Loucy (cell line): ENCODE measurements around the gene CXXC4.

Source experiments
- H2AFZ ChIP-seq: fragments of 200-600 bp; sonication (generic); 2 replicates; pipeline ENCODE4 v1.6.0; 2016; ENCODE audit warnings: antibody characterized with exemption, mild to moderate bottlenecking, low read length, moderate library complexity
- H3F3A ChIP-seq: fragments of 200-600 bp; 2 replicates; pipeline ENCODE4 v1.6.0; 2016; ENCODE audit warnings: antibody characterized with exemption, low read depth, mild to moderate bottlenecking
- H3K27me3 ChIP-seq: fragments of 200-600 bp; sonication (generic); 2 replicates; pipeline ENCODE4 v1.6.1; 2014; ENCODE audit warnings: low read length, mild to moderate bottlenecking; ENCODE audit not compliant: insufficient read depth, poor library complexity, severe bottlenecking
- H3K36me3 ChIP-seq: fragments of 200-600 bp; sonication (generic); 2 replicates; pipeline ENCODE4 v1.6.1; 2016; ENCODE audit warnings: low read length; ENCODE audit not compliant: insufficient read depth
- H3K4me1 ChIP-seq: fragments of 200-600 bp; sonication (generic); 2 replicates; pipeline ENCODE4 v1.5.1; 2014; ENCODE audit warnings: low read length, mild to moderate bottlenecking; ENCODE audit not compliant: insufficient read depth, poor library complexity, severe bottlenecking
- H3K4me2 ChIP-seq: fragments of 200-600 bp; sonication (generic); 2 replicates; pipeline ENCODE4 v1.6.0; 2014; ENCODE audit warnings: antibody characterized with exemption, low read length, low read depth, mild to moderate bottlenecking; ENCODE audit not compliant: poor library complexity, severe bottlenecking
- H3K4me3 ChIP-seq: fragments of 200-600 bp; sonication (generic); 2 replicates; pipeline ENCODE4 v1.5.1; 2014; ENCODE audit warnings: low read length, mild to moderate bottlenecking, mixed read lengths; ENCODE audit not compliant: poor library complexity, severe bottlenecking
- H3K79me2 ChIP-seq: fragments of 200-600 bp; sonication (generic); 2 replicates; pipeline ENCODE4 v1.6.1; 2014; ENCODE audit warnings: low read length; ENCODE audit not compliant: insufficient read depth
- H3K9ac ChIP-seq: fragments of 200-600 bp; sonication (generic); 2 replicates; pipeline ENCODE4 v1.6.0; 2014; ENCODE audit warnings: mild to moderate bottlenecking, low read depth, low read length, moderate library complexity; ENCODE audit not compliant: poor library complexity, severe bottlenecking
- H3K9me2 ChIP-seq: fragments of 200-600 bp; sonication (generic); replicated peaks from 2 replicates; pipeline ENCODE4 v1.6.1; 2016; ENCODE audit warnings: low read depth, low read length, mixed read lengths
- H3K9me3 ChIP-seq: fragments of 200-600 bp; sonication (generic); 2 replicates; pipeline ENCODE4 v1.6.1; 2014; ENCODE audit warnings: mild to moderate bottlenecking, antibody characterized with exemption, low read length, low read depth; ENCODE audit not compliant: insufficient read depth
- H4K20me1 ChIP-seq: fragments of 200-600 bp; sonication (generic); 2 replicates; pipeline ENCODE4 v1.6.0; 2014; ENCODE audit warnings: antibody characterized with exemption, low read length, mild to moderate bottlenecking; ENCODE audit not compliant: insufficient read depth, poor library complexity, severe bottlenecking
- CTCF ChIP-seq: fragments of 200-600 bp; sonication (generic); conservative IDR thresholded peaks from 2 replicates; pipeline ENCODE4 v1.5.1; 2014; ENCODE audit warnings: mild to moderate bottlenecking, antibody characterized with exemption, low read length
- EZH2phosphoT487 ChIP-seq: fragments of 200-600 bp; IDR thresholded peaks from 2 replicates; pipeline ENCODE4 v1.6.1; 2018; ENCODE audit warnings: antibody characterized with exemption, mild to moderate bottlenecking, moderate library complexity, borderline replicate concordance

CXXC4 gene

GRCh38 chr4:104524026-104524425, 29.3 kb upstream of the CXXC4 start:
- H3K9me2 ChIP-seq = no peaks in the 10 kb centered on the region
- no peak overlapping the region for H3K4me2 ChIP-seq
- H3K79me2 ChIP-seq = no peaks in the 10 kb centered on the region
- no peaks in the 10 kb centered on the region for H4K20me1 ChIP-seq
- H3K27me3 ChIP-seq = no peaks in the 10 kb centered on the region
- H2AFZ ChIP-seq = no peak overlapping the region
- TF ChIP-seq EZH2phosphoT487 (no peak), CTCF (no peak)
- H3K36me3 ChIP-seq = no peaks in the 10 kb centered on the region
- H3K4me1 ChIP-seq = no peaks in the 10 kb centered on the region
- no peak overlapping the region for H3K4me3 ChIP-seq
- no peaks in the 10 kb centered on the region for H3F3A ChIP-seq
- no peak overlapping the region for H3K9ac ChIP-seq
- no peaks in the 10 kb centered on the region for H3K9me3 ChIP-seq

- no peak overlapping the region for H2AFZ ChIP-seq
- no peaks in the 10 kb centered on the region for H3K27me3 ChIP-seq
- H3K4me2 ChIP-seq = no peak overlapping the region
Measured at GRCh38 chr4:104519588-104519987, 24.9 kb upstream of the CXXC4 start.

GRCh38 chr4:104516884-104517283, 22.2 kb upstream of the CXXC4 start:
- Histone ChIP-seq H3K4me3 (no peak overlapping the region), H3K36me3 (no peaks in the 10 kb centered on the region), H3K27me3 (no peaks in the 10 kb centered on the region), H3K9me2 (no peaks in the 10 kb centered on the region), H3K9me3 (no peaks in the 10 kb centered on the region), H2AFZ (no peak overlapping the region), H3K4me1 (no peaks in the 10 kb centered on the region), H3K79me2 (no peaks in the 10 kb centered on the region), H3F3A (no peaks in the 10 kb centered on the region), H4K20me1 (no peaks in the 10 kb centered on the region), H3K9ac (no peak overlapping the region), H3K4me2 (no peak overlapping the region)
- no peak for TF ChIP-seq CTCF
- TF ChIP-seq EZH2phosphoT487 = no peak

More at GRCh38 chr4:104519588-104519987, 24.9 kb upstream of the CXXC4 start:
- Histone ChIP-seq H4K20me1 (no peaks in the 10 kb centered on the region), H3K9ac (no peak overlapping the region), H3K79me2 (no peaks in the 10 kb centered on the region), H3K9me3 (no peaks in the 10 kb centered on the region), H3K9me2 (no peaks in the 10 kb centered on the region), H3F3A (no peaks in the 10 kb centered on the region), H3K4me1 (no peaks in the 10 kb centered on the region), H3K4me3 (no peak overlapping the region), H3K36me3 (no peaks in the 10 kb centered on the region)
- TF ChIP-seq CTCF (no peak), EZH2phosphoT487 (no peak)
